Neural cell (in vitro differentiated cells): ENCODE data around the gene TCF12.

Experiments
- CTCF ChIP-seq: fragments of 450-650 bp; IDR thresholded peaks from 2 replicates; pipeline ENCODE4 v1.5.1; 2014; ENCODE audit warnings: antibody characterized with exemption, mild to moderate bottlenecking, moderate library complexity; ENCODE audit not compliant: poor library complexity, severe bottlenecking
- EP300 ChIP-seq: fragments of 450-650 bp; conservative IDR thresholded peaks from 2 replicates; pipeline ENCODE4 v1.6.1; 2014; ENCODE audit warnings: antibody characterized with exemption, mild to moderate bottlenecking, moderate library complexity; ENCODE audit not compliant: poor library complexity, severe bottlenecking
- EZH2 ChIP-seq: fragments of 200-600, 300-800 bp; shearing (Covaris generic), sonication (generic); IDR thresholded peaks from 2 replicates; pipeline ENCODE4 v1.6.1; 2014; ENCODE audit warnings: antibody characterized with exemption, low read length, borderline replicate concordance, mild to moderate bottlenecking; ENCODE audit not compliant: insufficient read depth, poor library complexity, severe bottlenecking
- MXI1 ChIP-seq: fragments of 450-650 bp; conservative IDR thresholded peaks from 2 replicates; pipeline ENCODE4 v1.6.1; 2014; ENCODE audit warnings: antibody characterized with exemption, mild to moderate bottlenecking; ENCODE audit not compliant: poor library complexity, severe bottlenecking
- POLR2AphosphoS5 ChIP-seq: IDR thresholded peaks from 2 replicates; pipeline ENCODE4 v1.6.1; 2012
- SMC3 ChIP-seq: fragments of 450-650 bp; conservative IDR thresholded peaks from 2 replicates; pipeline ENCODE4 v1.6.1; 2014; ENCODE audit warnings: antibody characterized with exemption, mild to moderate bottlenecking, moderate library complexity; ENCODE audit not compliant: poor library complexity
- TAF1 ChIP-seq: IDR thresholded peaks from 2 replicates; pipeline ENCODE4 v1.6.1; 2012; ENCODE audit warnings: low read depth

- no peak for TF ChIP-seq EZH2
- no peak for TF ChIP-seq CTCF
- TF ChIP-seq POLR2AphosphoS5 = no peak
- no peak for TF ChIP-seq TAF1
- no peak for TF ChIP-seq MXI1
- TF ChIP-seq SMC3 = no peak
- no peak for TF ChIP-seq EP300
These were observed 254.5 kb downstream of the TCF12 start for GRCh38 chr15:57172925-57173324.
